DND-41 (cell line): ENCODE results near the gene CIDEC.

Experiments
- ATAC-seq: fragments of 200-7000 bp; cut with Tn5 transposase; 3 replicates; pipeline ENCODE4 v1.9.1; 2021; ENCODE audit warnings: low read depth; ENCODE audit not compliant: insufficient read depth
- DNase-seq: peaks from one replicate; pipeline ENCODE4 v3.0.0-alpha.2; 2020
- H2AFZ ChIP-seq: 2 replicates; pipeline ENCODE4 v1.6.0; 2012; ENCODE audit warnings: low read depth, low read length
- H3K27ac ChIP-seq: 2 replicates; pipeline ENCODE4 v1.5.1; 2012; ENCODE audit warnings: low read length, inconsistent platforms
- H3K27me3 ChIP-seq: fragments of 200-600 bp; sonication (generic); 2 replicates; pipeline ENCODE4 v1.6.0; 2012; ENCODE audit warnings: low read length, mild to moderate bottlenecking, inconsistent platforms; ENCODE audit not compliant: insufficient read depth, poor library complexity
- H3K36me3 ChIP-seq: 2 replicates; pipeline ENCODE4 v1.5.1; 2012; ENCODE audit warnings: low read length, inconsistent platforms; ENCODE audit not compliant: insufficient read depth
- H3K4me1 ChIP-seq: 2 replicates; pipeline ENCODE4 v1.5.1; 2012; ENCODE audit warnings: mild to moderate bottlenecking, low read length; ENCODE audit not compliant: insufficient read depth
- H3K4me2 ChIP-seq: 2 replicates; pipeline ENCODE4 v1.6.0; 2012; ENCODE audit warnings: mild to moderate bottlenecking, moderate library complexity, low read length, inconsistent platforms; ENCODE audit not compliant: insufficient read depth
- H3K4me3 ChIP-seq, 2 experiments: fragments of 200-600 bp in 1 of 2; shearing (Covaris generic) in 1 of 2; 2 replicates each; pipeline ENCODE4 v1.5.1; 2012 to 2016; ENCODE audit warnings: inconsistent platforms in 2 of 2, low read length in 2 of 2, mild to moderate bottlenecking in 2 of 2, low read depth in 1 of 2, moderate library complexity in 1 of 2
- H3K79me2 ChIP-seq: 2 replicates; pipeline ENCODE4 v1.6.0; 2012; ENCODE audit warnings: low read length, inconsistent platforms; ENCODE audit not compliant: insufficient read depth
- H3K9ac ChIP-seq: 2 replicates; pipeline ENCODE4 v1.6.0; 2012; ENCODE audit warnings: low read depth, mild to moderate bottlenecking, inconsistent platforms, low read length, moderate library complexity
- H3K9me3 ChIP-seq: 2 replicates; pipeline ENCODE4 v1.5.1; 2012; ENCODE audit warnings: low read length, moderate library complexity, mild to moderate bottlenecking, inconsistent platforms; ENCODE audit not compliant: insufficient read depth, severe bottlenecking
- H4K20me1 ChIP-seq: 2 replicates; pipeline ENCODE4 v1.6.0; 2012; ENCODE audit warnings: low read length; ENCODE audit not compliant: insufficient read depth
- CTCF ChIP-seq: IDR thresholded peaks from 2 replicates; pipeline ENCODE4 v1.5.1; 2012; ENCODE audit warnings: borderline replicate concordance, low read length, moderate library complexity, mild to moderate bottlenecking; ENCODE audit not compliant: poor library complexity, severe bottlenecking; ENCODE audit errors: extremely low read depth
- EZH2 ChIP-seq: IDR thresholded peaks from 3 replicates; pipeline ENCODE4 v1.6.1; 2012; ENCODE audit warnings: borderline replicate concordance, low read depth, mild to moderate bottlenecking, moderate library complexity, low read length, inconsistent platforms; ENCODE audit not compliant: severe bottlenecking

The CIDEC gene

GRCh38 chr3:9913601-9914000 lies 33.5 kb upstream of the CIDEC start:
- H4K20me1 ChIP-seq = no peaks in the 10 kb centered on the region
- no peak overlapping the region for H3K4me2 ChIP-seq
- peaks cover 6% of the 10 kb centered on the region for H3K27me3 ChIP-seq
- H2AFZ ChIP-seq = no peak overlapping the region
- H3K79me2 ChIP-seq = no peaks in the 10 kb centered on the region
- H3K9me3 ChIP-seq = no peaks in the 10 kb centered on the region
- no peaks in the 10 kb centered on the region for H3K36me3 ChIP-seq
- ATAC-seq = no peak
- DNase-seq = no peak
- H3K9ac ChIP-seq = no peak overlapping the region
- peaks cover 21% of the 10 kb centered on the region for H3K4me1 ChIP-seq
- H3K4me3 ChIP-seq = no peak overlapping the region
- no peak for TF ChIP-seq EZH2
- TF ChIP-seq CTCF = no peak
- H3K27ac ChIP-seq = no peak overlapping the region

GRCh38 chr3:9912294-9912935 lies 32.4 kb upstream of the CIDEC start:
- ATAC-seq = no peak; the same call in 2 of the 3 replicates
- Histone ChIP-seq H3K27me3 (peaks cover 6% of the 10 kb centered on the region), H3K9me3 (no peaks in the 10 kb centered on the region), H3K27ac (no peak overlapping the region), H3K4me2 (no peak overlapping the region), H3K4me3 (no peak overlapping the region), H3K79me2 (no peaks in the 10 kb centered on the region), H2AFZ (no peak overlapping the region), H4K20me1 (no peaks in the 10 kb centered on the region), H3K4me1 (peaks cover 21% of the 10 kb centered on the region), H3K36me3 (no peaks in the 10 kb centered on the region), H3K9ac (no peak overlapping the region)
- no peak for TF ChIP-seq CTCF
- TF ChIP-seq EZH2 = no peak
- DNase-seq = no peak

GRCh38 chr3:9911863-9912262 lies 31.8 kb upstream of the CIDEC start:
- Histone ChIP-seq H3K4me2 (no peak overlapping the region), H3K4me1 (peaks cover 15% of the 10 kb centered on the region), H3K9ac (no peak overlapping the region), H2AFZ (no peak overlapping the region), H3K4me3 (no peak overlapping the region), H3K27me3 (peaks cover 6% of the 10 kb centered on the region), H3K9me3 (no peaks in the 10 kb centered on the region), H3K36me3 (no peaks in the 10 kb centered on the region), H3K27ac (no peak overlapping the region), H3K79me2 (no peaks in the 10 kb centered on the region), H4K20me1 (no peaks in the 10 kb centered on the region)
- ATAC-seq = no peak
- no peak for DNase-seq
- no peak for TF ChIP-seq CTCF
- TF ChIP-seq EZH2 = no peak
